Measurements from ENCODE around the gene DOCK3. TPM values are rescaled to one million over a fixed set of nuclear protein-coding genes. Genes with fewer than 3 reads are reported as not detected.
"Not testable (repeated sequence)": the region's sequence is repeated elsewhere in the genome, so short reads cannot be mapped to it uniquely, and the experiment has no call there.

The DOCK3 gene
- total RNA-seq, 3 donors from 2014 or later, result 0.17 to 6.1 (median 0.20) TPM

- ATAC-seq (no peak), DNase-seq (no peak)
- TF ChIP-seq CTCF (IDR thresholded peaks at IDR 0.05), result no peak
These were observed 12.3 kb upstream of the DOCK3 start for GRCh38 chr3:50662408-50662807.

DNA sequence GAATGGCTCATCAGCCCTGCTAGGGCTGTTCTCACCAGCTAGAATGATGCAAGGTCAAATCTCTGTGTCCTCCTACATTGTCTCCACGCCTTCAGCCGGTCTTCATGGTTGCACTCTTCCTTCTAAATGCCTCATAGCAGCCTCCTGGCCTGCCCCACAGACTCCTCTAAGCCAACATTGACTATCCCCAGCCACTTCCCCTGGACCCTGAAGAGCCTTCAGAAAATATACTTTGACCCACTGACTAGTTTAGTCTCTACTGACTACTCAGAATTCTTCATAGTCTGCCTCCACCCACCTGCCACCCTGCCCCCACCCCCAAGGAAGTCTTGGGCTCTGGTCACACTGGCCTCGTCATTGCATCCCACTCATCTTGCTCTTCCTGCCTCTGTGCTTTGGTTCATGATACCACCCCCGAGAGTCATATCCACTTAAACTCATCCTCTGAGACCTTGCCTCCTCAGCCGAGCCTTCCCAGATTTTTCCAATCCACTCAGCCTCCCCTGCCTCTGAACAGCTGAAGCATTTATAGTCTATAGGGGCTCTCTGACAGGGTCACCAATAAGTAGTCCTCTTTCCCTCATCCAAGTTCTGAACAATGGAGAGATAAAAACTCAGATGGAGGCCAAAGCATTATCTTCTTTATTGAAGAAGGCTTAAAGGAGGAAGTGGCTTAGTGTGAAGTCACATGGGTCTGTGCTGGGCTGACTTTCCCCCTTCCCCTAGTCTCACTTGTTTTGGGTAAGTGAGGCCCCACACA is 9.5 kb upstream of the DOCK3 start:
- Histone ChIP-seq H3K4me3 (no peak overlapping the region), H3K9me3 (no peaks in the 10 kb centered on the region), H3K4me1 (ENCODE audit: low read depth) (no peaks in the 10 kb centered on the region), H3K36me3 (ENCODE audit: low read depth) (no peaks in the 10 kb centered on the region)
- ATAC-seq, result no peak
- intact Hi-C loops (cut with DNase I, micrococcal nuclease), result no loop called here
- TF ChIP-seq CTCF (IDR thresholded peaks at IDR 0.05), result no peak
- DNase-seq, result no peak

More at GRCh38 chr3:50662408-50662807, 12.3 kb upstream of the DOCK3 start:
- no peaks in the 10 kb centered on the region for H3K4me1 ChIP-seq (ENCODE audit: low read depth)
- intact Hi-C loops (cut with DNase I, micrococcal nuclease), result no loop called here
- no peaks in the 10 kb centered on the region for H3K36me3 ChIP-seq (ENCODE audit: low read depth)
- H3K4me3 ChIP-seq, result no peak overlapping the region
- H3K9me3 ChIP-seq, result no peaks in the 10 kb centered on the region

DNA sequence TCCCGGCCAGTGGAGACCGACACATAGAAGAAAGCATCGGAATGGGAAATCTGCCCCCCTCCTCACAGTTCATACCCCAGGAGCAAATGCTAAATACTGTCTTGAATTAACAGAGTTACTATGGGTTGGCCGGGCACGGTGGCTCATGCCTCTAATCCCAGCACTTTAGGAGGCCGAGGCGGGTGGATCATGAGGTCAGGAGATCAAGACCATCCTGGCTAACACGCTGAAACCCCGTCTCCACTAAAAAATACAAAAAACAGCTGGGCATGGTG is 8.9 kb upstream of the DOCK3 start:
- intact Hi-C loops (cut with DNase I, micrococcal nuclease); H3K36me3 ChIP-seq (ENCODE audit: low read depth); ATAC-seq; H3K9me3 ChIP-seq; H3K4me1 ChIP-seq (ENCODE audit: low read depth); H3K4me3 ChIP-seq; DNase-seq: not testable (repeated sequence)

DNA sequence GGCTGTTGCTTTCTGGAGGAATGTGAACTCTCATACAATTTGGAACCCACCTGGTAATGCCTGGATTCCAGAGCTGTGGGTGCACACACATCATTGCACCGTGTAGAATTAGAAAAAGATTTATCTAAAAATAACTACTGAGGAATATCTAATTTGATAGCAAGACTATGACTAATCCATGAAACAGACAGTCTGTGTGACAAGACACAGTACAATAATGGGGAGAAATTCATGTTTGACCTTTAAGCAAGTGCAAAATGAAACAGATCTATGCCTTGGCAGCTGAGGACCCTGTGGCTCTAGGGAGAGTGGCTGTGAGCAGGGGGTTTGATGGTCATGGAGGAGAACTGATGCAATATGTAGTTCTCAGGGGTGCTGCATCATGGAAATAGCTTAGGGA is 7.9 kb upstream of the DOCK3 start:
- ATAC-seq, result no peak
- Histone ChIP-seq H3K9me3 (no peaks in the 10 kb centered on the region), H3K4me3 (no peak overlapping the region), H3K36me3 (ENCODE audit: low read depth) (no peaks in the 10 kb centered on the region), H3K4me1 (ENCODE audit: low read depth) (no peaks in the 10 kb centered on the region)
- intact Hi-C loops (cut with DNase I, micrococcal nuclease), result no loop called here
- DNase-seq, result no peak
- no peak for TF ChIP-seq CTCF (IDR thresholded peaks at IDR 0.05)

- no peak for ATAC-seq
- Histone ChIP-seq H3K9me3 (no peaks in the 10 kb centered on the region), H3K4me1 (ENCODE audit: low read depth) (peaks cover 3% of the 10 kb centered on the region), H3K36me3 (ENCODE audit: low read depth) (no peaks in the 10 kb centered on the region), H3K4me3 (no peak overlapping the region)
- intact Hi-C loops (cut with DNase I, micrococcal nuclease), result no loop called here
- DNase-seq, result no peak
- no peak for TF ChIP-seq CTCF (IDR thresholded peaks at IDR 0.05)
These were observed 3.4 kb upstream of the DOCK3 start for GRCh38 chr3:50671331-50671730.

DNA sequence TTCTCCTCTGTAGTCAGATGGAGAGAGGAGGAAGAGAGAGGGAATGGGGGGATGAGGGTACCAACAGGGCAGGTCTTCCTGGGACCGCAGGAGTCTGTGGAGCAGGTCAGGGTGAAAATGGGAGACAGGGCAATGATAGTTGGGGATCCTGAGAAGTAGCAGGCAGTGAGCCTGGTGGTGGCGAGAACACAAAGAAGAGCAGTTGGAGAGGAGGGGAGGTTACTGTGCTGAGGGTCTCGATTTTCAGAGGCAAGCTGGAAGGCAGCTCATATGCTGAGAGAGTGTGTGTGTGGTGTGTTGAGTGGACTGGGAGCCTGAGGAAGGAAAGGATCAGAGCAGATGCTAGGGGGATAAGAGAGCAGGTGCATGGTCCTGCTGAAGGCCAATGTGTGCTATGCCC is 2.1 kb upstream of the DOCK3 start:
- intact Hi-C loops (cut with DNase I, micrococcal nuclease), result no loop called here
- no peak for TF ChIP-seq CTCF (IDR thresholded peaks at IDR 0.05)
- ATAC-seq, result no peak

More for the DNA sequence above, 2.1 kb upstream of the DOCK3 start:
- H3K4me1 ChIP-seq (ENCODE audit: low read depth), result peaks cover 3% of the 10 kb centered on the region
- DNase-seq, result no peak
- H3K9me3 ChIP-seq, result no peaks in the 10 kb centered on the region
- no peak overlapping the region for H3K4me3 ChIP-seq
- no peaks in the 10 kb centered on the region for H3K36me3 ChIP-seq (ENCODE audit: low read depth)

Data from mucosa of descending colon (tissue), 3 donors.